ENCODE measurements around the gene TRMT2A. TPM values are rescaled to one million over a fixed set of nuclear protein-coding genes. Genes with fewer than 3 reads are reported as not detected.

Gene TRMT2A
- total RNA-seq, 1 donor from 2014 or later: 21.3 TPM

DNA sequence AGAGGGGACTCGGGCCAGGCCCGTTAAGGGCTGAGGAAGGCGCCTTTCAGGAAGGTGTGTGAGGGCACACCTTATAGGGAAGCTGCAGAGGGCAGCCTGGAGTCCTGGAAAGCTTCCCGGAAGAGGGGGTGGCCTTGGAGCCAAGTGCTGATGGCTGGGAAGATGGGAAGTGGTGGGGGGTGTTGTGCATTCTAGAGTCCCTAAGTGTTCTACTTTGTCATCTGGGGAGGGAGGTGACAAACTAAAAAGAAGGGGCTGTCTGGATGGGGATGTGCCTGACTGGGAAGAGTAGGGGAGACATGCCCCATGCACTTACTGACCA lies 21.4 kb upstream of the TRMT2A start:
- TF ChIP-seq, protein P1, sequence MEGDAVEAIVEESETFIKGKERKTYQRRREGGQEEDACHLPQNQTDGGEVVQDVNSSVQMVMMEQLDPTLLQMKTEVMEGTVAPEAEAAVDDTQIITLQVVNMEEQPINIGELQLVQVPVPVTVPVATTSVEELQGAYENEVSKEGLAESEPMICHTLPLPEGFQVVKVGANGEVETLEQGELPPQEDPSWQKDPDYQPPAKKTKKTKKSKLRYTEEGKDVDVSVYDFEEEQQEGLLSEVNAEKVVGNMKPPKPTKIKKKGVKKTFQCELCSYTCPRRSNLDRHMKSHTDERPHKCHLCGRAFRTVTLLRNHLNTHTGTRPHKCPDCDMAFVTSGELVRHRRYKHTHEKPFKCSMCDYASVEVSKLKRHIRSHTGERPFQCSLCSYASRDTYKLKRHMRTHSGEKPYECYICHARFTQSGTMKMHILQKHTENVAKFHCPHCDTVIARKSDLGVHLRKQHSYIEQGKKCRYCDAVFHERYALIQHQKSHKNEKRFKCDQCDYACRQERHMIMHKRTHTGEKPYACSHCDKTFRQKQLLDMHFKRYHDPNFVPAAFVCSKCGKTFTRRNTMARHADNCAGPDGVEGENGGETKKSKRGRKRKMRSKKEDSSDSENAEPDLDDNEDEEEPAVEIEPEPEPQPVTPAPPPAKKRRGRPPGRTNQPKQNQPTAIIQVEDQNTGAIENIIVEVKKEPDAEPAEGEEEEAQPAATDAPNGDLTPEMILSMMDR (conservative IDR thresholded peaks at IDR 0.05; ENCODE audit: low read depth, low read length): no peak
- H3K4me3 ChIP-seq (ENCODE audit: low read depth, low read length): no peak overlapping the region
- DNase-seq (ENCODE audit: low read depth): no peak

DNA sequence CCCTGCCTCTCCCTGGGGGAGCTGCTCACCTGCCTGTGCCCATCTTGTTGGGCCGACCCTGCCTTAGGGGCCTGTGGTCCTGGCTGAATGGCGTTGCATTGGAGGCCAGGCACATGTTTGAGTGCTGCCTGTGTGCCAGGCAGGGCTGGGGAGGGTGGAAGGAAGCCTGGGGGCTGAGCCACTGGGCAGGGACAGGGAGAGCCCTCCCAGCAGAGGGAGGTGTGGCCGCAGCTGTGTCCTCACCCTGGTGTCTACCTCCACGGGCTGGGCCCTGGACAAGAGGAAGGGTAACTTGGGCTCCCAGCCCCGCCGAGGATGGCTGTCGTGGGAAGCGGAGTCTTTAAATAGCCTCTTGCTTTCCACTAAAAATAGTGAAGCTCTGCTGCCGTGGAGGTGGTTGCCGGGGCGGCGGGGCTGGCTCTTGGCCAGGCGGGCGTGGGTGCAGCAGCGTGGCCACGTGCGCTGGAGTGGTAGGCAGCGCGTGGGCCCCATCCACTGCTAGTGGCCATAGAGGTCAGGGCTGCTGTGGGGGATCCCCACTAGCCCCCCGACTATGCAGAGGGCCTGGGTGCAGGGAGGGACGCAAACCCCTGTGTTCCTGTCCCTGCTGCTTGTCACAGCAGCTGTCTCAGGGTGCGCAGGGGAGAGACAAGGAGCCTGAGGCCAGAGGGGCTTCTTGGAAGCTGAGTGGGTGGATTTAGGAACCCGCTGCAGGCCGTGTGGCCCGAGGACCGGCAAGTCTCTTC lies 20.8 kb upstream of the TRMT2A start:
- TF ChIP-seq, protein P1 (conservative IDR thresholded peaks at IDR 0.05; ENCODE audit: low read depth, low read length): no peak
- DNase-seq (ENCODE audit: low read depth): no peak
- H3K4me3 ChIP-seq (ENCODE audit: low read depth, low read length): no peak overlapping the region

DNA sequence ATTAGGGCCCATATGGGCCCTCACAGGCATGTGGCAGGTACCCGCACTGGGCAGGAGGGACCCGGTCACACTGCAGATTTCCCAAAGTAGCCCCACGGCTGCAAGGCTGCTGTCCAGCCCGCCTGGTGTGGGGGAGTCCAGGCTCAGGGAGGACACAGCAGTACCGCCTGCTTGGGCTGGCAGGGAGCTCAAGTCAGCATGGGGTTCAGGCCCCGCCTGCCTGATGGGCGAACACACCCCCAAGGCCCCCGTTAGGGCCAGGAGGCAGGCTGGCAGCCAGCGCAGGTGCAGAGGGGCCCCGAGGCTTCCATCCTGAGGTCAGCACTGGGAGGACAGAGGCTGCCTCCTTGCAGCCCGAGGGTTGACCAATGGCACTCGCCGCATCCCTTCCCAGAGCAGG lies 20.1 kb upstream of the TRMT2A start:
- no peak overlapping the region for H3K4me3 ChIP-seq (ENCODE audit: low read depth, low read length)
- TF ChIP-seq, protein P1 (conservative IDR thresholded peaks at IDR 0.05; ENCODE audit: low read depth, low read length): no peak
- no peak for DNase-seq (ENCODE audit: low read depth)

DNA sequence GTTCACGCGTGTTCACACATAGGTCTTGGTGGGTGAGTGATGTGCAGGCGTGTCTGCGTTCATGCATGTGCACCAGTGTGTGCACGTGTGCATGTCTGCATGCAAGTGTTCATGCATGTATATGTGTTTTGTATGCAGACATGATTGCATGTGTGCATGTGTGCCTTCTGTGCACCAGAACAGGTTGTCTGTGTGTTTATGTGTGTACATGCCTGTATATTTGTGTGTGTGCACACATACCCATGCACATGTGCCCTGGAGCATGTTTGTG lies 19.5 kb upstream of the TRMT2A start:
- H3K4me3 ChIP-seq (ENCODE audit: low read depth, low read length): no peak overlapping the region
- TF ChIP-seq, protein P1 (conservative IDR thresholded peaks at IDR 0.05; ENCODE audit: low read depth, low read length): no peak
- no peak for DNase-seq (ENCODE audit: low read depth)

DNA sequence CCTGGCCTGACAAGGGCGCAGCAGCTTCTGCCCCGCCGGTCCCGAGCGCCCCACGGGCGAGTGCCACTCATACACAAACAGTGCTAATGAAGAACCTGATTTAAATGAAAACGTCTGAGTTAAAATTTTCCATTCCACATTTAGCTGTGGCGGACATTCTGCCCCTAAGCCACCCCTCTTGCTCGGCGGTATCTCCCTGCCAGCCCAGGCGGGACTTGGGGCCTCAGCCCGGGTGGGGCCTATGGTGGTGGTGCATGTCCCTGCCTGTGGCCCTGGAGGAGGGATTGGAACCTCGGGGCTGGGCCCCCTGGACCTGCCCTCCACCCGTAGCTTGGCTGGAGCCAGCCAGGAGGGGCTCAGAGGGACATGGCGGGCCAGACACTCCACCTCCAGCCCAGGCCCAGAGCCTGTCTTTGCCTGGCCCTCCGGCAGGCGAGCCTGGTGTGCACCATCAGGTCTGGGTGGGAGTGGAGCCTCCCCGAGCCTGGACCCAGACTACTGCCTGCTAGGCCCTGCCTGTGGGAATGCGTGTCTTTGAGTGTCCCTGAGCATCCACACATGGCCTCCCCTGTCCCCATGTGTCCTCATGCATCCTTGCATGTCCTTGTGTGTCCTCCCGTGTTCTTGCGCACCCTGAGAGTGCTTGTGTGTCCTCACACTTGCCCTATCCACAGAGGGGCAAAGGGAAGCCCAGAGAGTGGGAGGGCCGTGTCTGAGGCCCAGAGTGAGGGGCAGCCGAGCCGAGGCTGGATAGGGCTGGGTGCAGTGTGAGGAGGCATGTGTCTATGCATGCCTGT lies 19.0 kb upstream of the TRMT2A start:
- TF ChIP-seq, protein P1 (conservative IDR thresholded peaks at IDR 0.05; ENCODE audit: low read depth, low read length): no peak

DNA sequence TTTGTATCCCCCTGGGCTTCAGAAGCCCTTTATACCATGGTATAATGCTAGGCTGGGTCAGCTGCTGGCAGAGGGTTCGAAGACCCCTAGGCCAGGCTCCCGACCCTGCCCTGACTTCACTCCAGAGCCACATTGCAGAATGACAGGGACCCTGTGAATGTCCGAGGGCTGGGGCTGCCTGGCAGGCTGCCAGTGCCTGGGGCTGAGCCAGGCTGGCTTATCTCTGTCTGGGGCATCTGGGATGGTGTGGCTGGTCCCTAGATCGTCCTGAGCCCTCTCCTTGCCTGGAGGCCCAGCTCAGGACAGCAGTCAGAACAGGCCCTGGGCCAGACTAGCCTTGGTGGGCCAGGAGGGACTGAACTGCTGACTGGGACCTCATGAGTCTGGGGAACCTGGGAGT lies 18.2 kb upstream of the TRMT2A start:
- DNase-seq (ENCODE audit: low read depth): no peak
- TF ChIP-seq, protein P1 (conservative IDR thresholded peaks at IDR 0.05; ENCODE audit: low read depth, low read length): no peak
- H3K4me3 ChIP-seq (ENCODE audit: low read depth, low read length): no peak overlapping the region

More for the DNA sequence above, 19.0 kb upstream of the TRMT2A start:
- no peak for DNase-seq (ENCODE audit: low read depth)
- no peak overlapping the region for H3K4me3 ChIP-seq (ENCODE audit: low read depth, low read length)

Measured in epithelial cell of proximal tubule (primary cell).